ENCODE results near the gene MAST3. TPM values are rescaled to one million over a fixed set of nuclear protein-coding genes. Genes with fewer than 3 reads are reported as not detected.

The MAST3 gene
- 1 to 10 TPM; 5.8 to 8.9 TPM for total RNA-seq
- polyA plus RNA-seq (ENCODE audit: insufficient read length in 2 of 2) = 10 to 100 TPM; 17.3 to 22.0 TPM
- long read RNA-seq, donor 1 = 0 reads
- long read RNA-seq, donor 2 = 0 reads
- long read RNA-seq, donor 3 = 0 reads
- long read RNA-seq, donor 4, partial matches to known transcripts = 5 of 5 reads
- long read RNA-seq, donor 4, other reads (novel, unspliced or antisense) = 0 of 5 reads

DNA sequence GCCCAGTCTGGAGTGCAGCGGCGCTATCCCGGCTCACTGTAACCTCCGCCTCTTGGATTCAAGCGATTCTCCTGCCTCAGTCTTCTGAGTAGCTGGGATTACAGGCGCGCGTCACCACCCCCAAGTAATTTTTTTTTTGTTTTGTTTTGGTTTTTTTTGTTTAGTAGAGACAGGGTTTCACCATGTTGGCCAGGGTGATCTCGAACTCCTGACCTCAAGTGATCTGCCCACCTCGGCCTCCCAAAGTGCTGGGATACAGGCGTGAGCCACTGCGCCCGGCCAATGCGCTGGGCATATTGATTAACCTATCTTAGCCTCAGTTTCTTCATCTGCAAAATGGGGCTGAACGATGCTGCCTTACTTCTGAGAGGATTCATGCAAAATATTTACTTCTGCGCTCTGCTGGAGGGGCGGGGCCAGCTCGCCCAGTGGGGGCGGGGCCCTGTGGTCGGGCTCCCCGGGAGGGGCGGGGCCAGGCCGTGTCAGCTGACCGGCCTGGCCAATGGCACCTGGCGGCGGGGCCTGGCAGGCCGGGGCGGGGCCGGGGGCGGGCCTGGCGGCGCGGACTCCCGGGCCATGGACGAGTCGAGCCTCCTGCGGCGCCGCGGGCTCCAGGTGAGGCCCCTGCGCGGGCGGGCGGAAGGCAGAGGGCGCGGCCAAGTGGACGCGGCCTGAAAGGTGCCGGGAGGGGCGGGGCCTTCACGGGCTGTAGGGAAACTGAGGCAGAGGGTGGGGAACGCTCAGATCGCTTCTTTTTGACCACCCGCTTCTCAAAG, at the start of gene MAST3:
Gene MAST3 (plus strand): TSS at position 562 of the 776 bp plus-strand sequence. CDS start 15 bp downstream, at position 577.
- no peaks in the 10 kb centered on the region for H3K36me3 ChIP-seq (ENCODE audit: control insufficient read depth, insufficient read depth, low read length)
- peak within 1 kb of the TSS; percentile 9 for H3K4me3 ChIP-seq (ENCODE audit: low read depth, low read length)
- 20% methylated on average over 49 of the region's 54 CpGs for WGBS (ENCODE audit: insufficient coverage)
- peaks cover 22% of the 10 kb centered on the region for H3K4me1 ChIP-seq (ENCODE audit: control insufficient read depth, insufficient read depth, low read length)
- peak in 1 of 6 donors; percentile 18 for DNase-seq (ENCODE audit: low read depth in 4 of 6, low spot score in 6 of 6)
- no peaks in the 10 kb centered on the region for H3K9me3 ChIP-seq (ENCODE audit: control insufficient read depth, insufficient read depth, low read length)
- no peak within 1 kb of the TSS for H3K27ac ChIP-seq (ENCODE audit: low read depth, low read length)
- H3K27me3 ChIP-seq (ENCODE audit: control insufficient read depth, insufficient read depth, low read length) = peaks cover 41% of the 10 kb centered on the region

DNA sequence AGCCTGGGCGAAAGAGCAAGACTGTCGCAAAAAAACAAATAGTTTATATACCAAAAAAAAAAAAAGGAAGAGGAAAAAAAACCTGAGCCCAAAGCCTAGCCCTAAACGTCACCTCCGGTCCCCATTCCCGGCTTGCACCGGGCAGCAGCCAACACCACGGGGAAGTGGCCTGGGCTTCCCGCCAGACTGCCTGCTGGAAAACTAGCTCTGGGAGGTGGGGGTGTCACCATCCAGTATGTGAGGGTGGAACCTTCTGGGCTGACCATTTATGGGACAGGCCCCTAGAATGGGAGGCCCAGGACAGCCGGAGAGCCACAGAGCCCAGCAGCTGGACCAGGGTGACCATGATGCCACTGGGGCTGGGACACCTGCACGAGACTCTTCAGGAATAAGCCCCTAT, 48.2 kb upstream of the MAST3 start:
- DNase-seq (ENCODE audit: low read depth in 4 of 6, low spot score in 6 of 6) = peak in 1 of 6 donors; percentile 38
- WGBS (ENCODE audit: insufficient coverage) = 59% methylated on average over 8 of the region's 10 CpGs
- no peak overlapping the region for H3K27ac ChIP-seq (ENCODE audit: low read depth, low read length)
- H3K36me3 ChIP-seq (ENCODE audit: control insufficient read depth, insufficient read depth, low read length) = no peaks in the 10 kb centered on the region
- peaks cover 24% of the 10 kb centered on the region for H3K27me3 ChIP-seq (ENCODE audit: control insufficient read depth, insufficient read depth, low read length)
- H3K4me1 ChIP-seq (ENCODE audit: control insufficient read depth, insufficient read depth, low read length) = peaks cover 6% of the 10 kb centered on the region
- no peaks in the 10 kb centered on the region for H3K9me3 ChIP-seq (ENCODE audit: control insufficient read depth, insufficient read depth, low read length)
- H3K4me3 ChIP-seq (ENCODE audit: low read depth, low read length) = no peak overlapping the region

DNA sequence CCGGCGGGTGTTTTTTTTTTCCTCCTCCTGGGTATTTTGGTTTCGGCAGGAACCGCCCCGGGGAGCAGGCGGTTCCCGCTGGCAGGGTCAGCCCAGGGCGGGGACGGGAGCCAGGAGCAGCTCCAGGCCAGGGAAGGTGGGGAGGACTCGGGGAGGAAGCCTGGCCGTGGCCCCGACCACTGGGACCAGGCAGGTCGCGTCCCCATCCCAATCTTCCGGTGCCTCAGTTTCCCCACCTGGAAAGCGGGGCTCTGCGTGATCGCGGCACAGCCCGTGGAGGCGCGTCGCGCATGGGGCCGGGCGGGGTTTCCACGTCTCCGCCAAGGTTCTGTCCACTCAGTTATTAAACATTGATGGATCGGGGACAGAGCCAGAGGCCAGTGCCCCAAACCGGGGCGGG, 45.7 kb upstream of the MAST3 start:
- Histone ChIP-seq H3K27ac (ENCODE audit: low read depth, low read length) (no peak overlapping the region), H3K27me3 (ENCODE audit: control insufficient read depth, insufficient read depth, low read length) (peaks cover 25% of the 10 kb centered on the region), H3K36me3 (ENCODE audit: control insufficient read depth, insufficient read depth, low read length) (no peaks in the 10 kb centered on the region), H3K9me3 (ENCODE audit: control insufficient read depth, insufficient read depth, low read length) (no peaks in the 10 kb centered on the region), H3K4me3 (ENCODE audit: low read depth, low read length) (no peak overlapping the region), H3K4me1 (ENCODE audit: control insufficient read depth, insufficient read depth, low read length) (no peaks in the 10 kb centered on the region)
- 12% methylated on average over 18 of the region's 31 CpGs for WGBS (ENCODE audit: insufficient coverage)
- DNase-seq (ENCODE audit: low read depth in 4 of 6, low spot score in 6 of 6) = no peak

- no peak for DNase-seq (ENCODE audit: low read depth in 4 of 6, low spot score in 6 of 6)
- H3K9me3 ChIP-seq (ENCODE audit: control insufficient read depth, insufficient read depth, low read length) = no peaks in the 10 kb centered on the region
- H3K27me3 ChIP-seq (ENCODE audit: control insufficient read depth, insufficient read depth, low read length) = peaks cover 25% of the 10 kb centered on the region
- no peak overlapping the region for H3K4me3 ChIP-seq (ENCODE audit: low read depth, low read length)
- no peaks in the 10 kb centered on the region for H3K36me3 ChIP-seq (ENCODE audit: control insufficient read depth, insufficient read depth, low read length)
- H3K4me1 ChIP-seq (ENCODE audit: control insufficient read depth, insufficient read depth, low read length) = peaks cover 10% of the 10 kb centered on the region
- 75% methylated on average over 1 of the region's 9 CpGs for WGBS (ENCODE audit: insufficient coverage)
- no peak overlapping the region for H3K27ac ChIP-seq (ENCODE audit: low read depth, low read length)
Observed at GRCh38 chr19:18053576-18054219, 43.9 kb upstream of the MAST3 start.

DNA sequence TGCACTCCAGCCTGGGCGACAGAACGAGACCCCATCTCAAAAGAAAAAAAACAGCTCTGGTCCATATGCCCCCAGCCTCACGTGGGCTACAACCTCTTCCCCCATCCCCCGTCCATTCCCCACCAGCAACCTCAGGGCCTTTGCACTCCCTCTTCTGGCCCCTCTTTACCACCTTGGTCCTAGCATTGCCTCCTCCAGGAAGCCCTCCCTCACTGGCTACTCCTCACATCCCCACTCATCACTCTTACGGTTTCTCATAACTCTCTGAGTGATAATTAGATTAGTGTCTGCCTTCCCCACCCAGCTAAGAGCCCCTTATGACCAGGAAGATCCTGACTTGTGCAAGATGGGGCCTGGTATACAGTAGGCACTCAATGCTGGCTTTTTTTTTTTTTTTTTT, 41.6 kb upstream of the MAST3 start:
- H3K27me3 ChIP-seq (ENCODE audit: control insufficient read depth, insufficient read depth, low read length) = peaks cover 16% of the 10 kb centered on the region
- no peaks in the 10 kb centered on the region for H3K36me3 ChIP-seq (ENCODE audit: control insufficient read depth, insufficient read depth, low read length)
- no peak overlapping the region for H3K27ac ChIP-seq (ENCODE audit: low read depth, low read length)
- no peak for DNase-seq (ENCODE audit: low read depth in 4 of 6, low spot score in 6 of 6)
- WGBS (ENCODE audit: insufficient coverage) = 70% methylated on average over 3 of the region's 5 CpGs
- peaks cover 12% of the 10 kb centered on the region for H3K4me1 ChIP-seq (ENCODE audit: control insufficient read depth, insufficient read depth, low read length)
- H3K9me3 ChIP-seq (ENCODE audit: control insufficient read depth, insufficient read depth, low read length) = no peaks in the 10 kb centered on the region
- H3K4me3 ChIP-seq (ENCODE audit: low read depth, low read length) = no peak overlapping the region

DNA sequence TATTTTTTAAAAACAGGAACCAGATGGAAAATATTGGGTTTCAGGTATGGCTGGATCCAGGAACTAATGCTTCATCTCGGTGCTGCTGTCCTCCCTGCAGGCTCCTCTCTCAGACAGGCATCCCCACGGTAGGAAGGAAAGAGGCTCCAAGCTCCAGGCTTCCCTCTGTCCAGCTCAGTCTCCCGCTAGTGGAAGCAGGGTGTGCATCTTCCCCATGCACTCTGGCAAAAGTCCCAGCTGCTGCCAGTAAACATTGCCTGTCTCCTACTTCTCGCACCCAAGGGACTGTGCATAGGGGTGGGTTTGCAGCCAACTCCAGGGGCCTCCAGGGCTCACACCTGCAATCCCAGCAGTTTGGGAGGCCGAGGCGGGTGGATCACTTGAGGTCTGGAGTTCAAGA, 40.0 kb upstream of the MAST3 start:
- Histone ChIP-seq H3K4me3 (ENCODE audit: low read depth, low read length) (no peak overlapping the region), H3K27ac (ENCODE audit: low read depth, low read length) (no peak overlapping the region), H3K4me1 (ENCODE audit: control insufficient read depth, insufficient read depth, low read length) (peaks cover 17% of the 10 kb centered on the region), H3K36me3 (ENCODE audit: control insufficient read depth, insufficient read depth, low read length) (no peaks in the 10 kb centered on the region), H3K9me3 (ENCODE audit: control insufficient read depth, insufficient read depth, low read length) (no peaks in the 10 kb centered on the region), H3K27me3 (ENCODE audit: control insufficient read depth, insufficient read depth, low read length) (peaks cover 6% of the 10 kb centered on the region)
- DNase-seq (ENCODE audit: low read depth in 4 of 6, low spot score in 6 of 6) = no peak
- WGBS (ENCODE audit: insufficient coverage) = 92% methylated on average over 2 of the region's 6 CpGs

DNA sequence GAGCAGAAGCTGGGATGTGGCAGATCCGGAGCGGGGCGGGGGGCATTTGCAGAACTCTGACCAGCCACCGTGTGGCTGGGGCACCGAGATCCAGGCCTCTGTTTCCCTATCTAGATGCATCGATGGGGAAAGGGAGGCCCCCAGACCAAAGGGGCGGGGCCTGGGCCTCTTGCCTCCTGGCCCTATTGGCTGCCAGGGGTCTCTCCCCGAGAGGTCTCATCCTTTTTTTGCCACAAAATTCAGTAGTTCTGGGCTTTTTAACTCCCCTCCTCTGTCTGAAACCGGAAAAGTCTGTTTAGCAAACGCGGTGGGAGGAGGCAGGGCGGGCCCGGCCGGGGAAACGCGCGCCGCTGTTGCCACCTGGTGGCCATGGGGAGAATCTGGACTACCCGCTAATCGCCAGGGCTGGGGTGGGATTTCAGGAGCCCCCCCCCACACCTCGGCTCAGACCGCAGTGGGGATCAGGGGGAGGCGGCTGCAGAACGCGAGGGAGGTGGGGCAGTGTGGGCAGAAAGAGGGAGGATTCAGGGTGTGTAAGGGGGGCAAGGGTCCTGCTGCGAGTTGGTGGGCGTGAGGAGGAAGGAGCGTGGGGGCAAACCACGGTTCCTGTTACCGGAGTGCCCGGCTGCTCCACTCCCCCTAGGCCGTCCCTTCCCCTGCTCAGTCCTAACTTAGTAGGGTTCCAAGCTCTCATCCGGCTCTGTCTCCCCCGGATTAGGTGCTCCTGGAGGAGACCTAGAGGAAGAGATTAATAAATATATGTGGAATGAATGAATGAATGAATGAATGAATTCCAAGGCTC, 39.2 kb upstream of the MAST3 start:
- Histone ChIP-seq H3K9me3 (ENCODE audit: control insufficient read depth, insufficient read depth, low read length) (no peaks in the 10 kb centered on the region), H3K27ac (ENCODE audit: low read depth, low read length) (peak overlapping the region; percentile 45), H3K4me1 (ENCODE audit: control insufficient read depth, insufficient read depth, low read length) (peaks cover 17% of the 10 kb centered on the region), H3K4me3 (ENCODE audit: low read depth, low read length) (peak overlapping the region; percentile 27), H3K27me3 (ENCODE audit: control insufficient read depth, insufficient read depth, low read length) (peaks cover 6% of the 10 kb centered on the region), H3K36me3 (ENCODE audit: control insufficient read depth, insufficient read depth, low read length) (no peaks in the 10 kb centered on the region)
- peak in 4 of 6 donors; percentile 53 to 90 (median 73) for DNase-seq (ENCODE audit: low read depth in 4 of 6, low spot score in 6 of 6)
- WGBS (ENCODE audit: insufficient coverage) = under 1% methylated on average over 27 of the region's 34 CpGs

DNA sequence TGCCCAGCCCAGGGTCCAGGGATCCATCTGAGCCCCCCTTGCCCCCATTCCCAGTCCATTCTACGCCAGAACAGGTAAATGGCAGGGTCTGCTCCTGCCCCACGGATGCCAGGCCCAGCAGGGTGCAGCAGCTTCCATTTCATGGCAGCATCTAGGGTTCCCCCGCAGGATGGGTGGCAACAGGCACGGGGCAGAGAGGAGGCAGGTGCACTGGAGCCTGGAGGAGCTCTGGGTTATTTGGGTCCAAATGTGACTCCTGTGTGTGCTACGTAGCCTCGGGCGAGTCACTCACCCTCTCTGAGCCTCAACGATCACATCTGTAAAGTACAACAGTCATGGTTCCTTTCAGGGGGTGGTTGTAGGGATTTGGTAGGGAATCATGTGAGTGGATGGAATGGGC, 38.3 kb upstream of the MAST3 start:
- no peak overlapping the region for H3K4me3 ChIP-seq (ENCODE audit: low read depth, low read length)
- H3K36me3 ChIP-seq (ENCODE audit: control insufficient read depth, insufficient read depth, low read length) = no peaks in the 10 kb centered on the region
- peaks cover 6% of the 10 kb centered on the region for H3K27me3 ChIP-seq (ENCODE audit: control insufficient read depth, insufficient read depth, low read length)
- peaks cover 17% of the 10 kb centered on the region for H3K4me1 ChIP-seq (ENCODE audit: control insufficient read depth, insufficient read depth, low read length)
- 31% methylated on average over 3 of the region's 8 CpGs for WGBS (ENCODE audit: insufficient coverage)
- no peak overlapping the region for H3K27ac ChIP-seq (ENCODE audit: low read depth, low read length)
- H3K9me3 ChIP-seq (ENCODE audit: control insufficient read depth, insufficient read depth, low read length) = no peaks in the 10 kb centered on the region
- DNase-seq (ENCODE audit: low read depth in 4 of 6, low spot score in 6 of 6) = no peak

DNA sequence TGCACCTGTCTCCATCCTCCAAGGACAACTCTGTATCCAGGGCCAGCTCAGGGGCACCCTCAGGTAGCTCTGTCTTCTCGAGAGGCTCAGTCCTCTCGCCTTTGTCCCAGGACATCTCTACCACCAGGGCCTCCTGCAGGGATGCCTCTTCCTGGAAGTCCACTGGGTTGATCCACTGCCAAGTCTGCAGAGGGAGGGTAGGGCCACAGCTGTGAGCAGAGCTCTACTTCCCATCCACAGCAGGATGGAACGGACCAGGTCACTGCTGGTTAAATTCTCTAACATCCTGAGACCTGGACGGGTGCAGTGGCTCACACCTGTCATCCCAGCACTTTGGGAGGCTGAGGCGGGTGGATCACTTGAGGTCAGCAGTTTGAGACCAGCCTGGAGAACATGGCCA, 37.7 kb upstream of the MAST3 start:
- DNase-seq (ENCODE audit: low read depth in 4 of 6, low spot score in 6 of 6) = no peak
- H3K4me3 ChIP-seq (ENCODE audit: low read depth, low read length) = no peak overlapping the region
- no peaks in the 10 kb centered on the region for H3K36me3 ChIP-seq (ENCODE audit: control insufficient read depth, insufficient read depth, low read length)
- 68% methylated on average over 5 of the region's 5 CpGs for WGBS (ENCODE audit: insufficient coverage)
- peaks cover 6% of the 10 kb centered on the region for H3K27me3 ChIP-seq (ENCODE audit: control insufficient read depth, insufficient read depth, low read length)
- H3K27ac ChIP-seq (ENCODE audit: low read depth, low read length) = no peak overlapping the region
- peaks cover 17% of the 10 kb centered on the region for H3K4me1 ChIP-seq (ENCODE audit: control insufficient read depth, insufficient read depth, low read length)
- no peaks in the 10 kb centered on the region for H3K9me3 ChIP-seq (ENCODE audit: control insufficient read depth, insufficient read depth, low read length)

Data from spinal cord (tissue), 10 donors.